ENCODE measurements around the gene FYB2.

Gene FYB2

DNA sequence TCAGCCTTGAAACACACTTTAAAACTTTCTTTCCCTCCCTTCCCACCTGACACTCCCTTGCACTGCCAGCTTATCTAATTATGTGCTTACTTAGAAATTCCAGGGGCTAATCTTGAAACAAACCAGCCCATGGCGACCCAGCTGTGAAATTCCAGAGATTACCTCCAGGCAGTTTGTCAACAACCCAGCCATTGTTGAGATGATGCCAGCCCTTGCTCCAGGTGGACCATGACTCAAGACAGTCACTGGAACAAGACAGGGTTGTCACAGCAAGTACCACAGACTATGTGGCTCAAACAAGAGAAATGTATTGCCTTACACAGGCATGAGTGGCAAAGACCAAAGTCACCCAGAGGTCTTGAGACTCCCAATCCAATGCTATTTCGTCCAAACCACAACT is 7.9 kb downstream of the FYB2 start:
- no peak for TF ChIP-seq ELF4 (IDR thresholded peaks at IDR 0.05)
- no peak for TF ChIP-seq BHLHE40 (IDR thresholded peaks at IDR 0.05; ENCODE audit: borderline replicate concordance)
- no peak for TF ChIP-seq LEF1 (IDR thresholded peaks at IDR 0.05; ENCODE audit: borderline replicate concordance)
- no peak for TF ChIP-seq CTBP1 (IDR thresholded peaks at IDR 0.05; ENCODE audit: borderline replicate concordance)
- TF ChIP-seq, protein P1, sequence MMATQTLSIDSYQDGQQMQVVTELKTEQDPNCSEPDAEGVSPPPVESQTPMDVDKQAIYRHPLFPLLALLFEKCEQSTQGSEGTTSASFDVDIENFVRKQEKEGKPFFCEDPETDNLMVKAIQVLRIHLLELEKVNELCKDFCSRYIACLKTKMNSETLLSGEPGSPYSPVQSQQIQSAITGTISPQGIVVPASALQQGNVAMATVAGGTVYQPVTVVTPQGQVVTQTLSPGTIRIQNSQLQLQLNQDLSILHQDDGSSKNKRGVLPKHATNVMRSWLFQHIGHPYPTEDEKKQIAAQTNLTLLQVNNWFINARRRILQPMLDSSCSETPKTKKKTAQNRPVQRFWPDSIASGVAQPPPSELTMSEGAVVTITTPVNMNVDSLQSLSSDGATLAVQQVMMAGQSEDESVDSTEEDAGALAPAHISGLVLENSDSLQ (IDR thresholded peaks at IDR 0.05): no peak
- no peak for TF ChIP-seq ZNF384 (IDR thresholded peaks at IDR 0.05)
- TF ChIP-seq HDGF (IDR thresholded peaks at IDR 0.05; ENCODE audit: borderline replicate concordance): no peak
- no peak for TF ChIP-seq FOXK2 (IDR thresholded peaks at IDR 0.05)
- no peak for TF ChIP-seq TARDBP (IDR thresholded peaks at IDR 0.05)
- no peak for TF ChIP-seq SP1 (IDR thresholded peaks at IDR 0.05)
- no peak for TF ChIP-seq FOXM1 (IDR thresholded peaks at IDR 0.05; ENCODE audit: borderline replicate concordance)
- no peak for TF ChIP-seq ARNT (IDR thresholded peaks at IDR 0.05)
- TF ChIP-seq L3MBTL2 (conservative IDR thresholded peaks at IDR 0.05): no peak
- ChIA-PET CTCF (interaction anchor here (0.6 kb wide), 1 partner anchor 614 kb away, joined by 3 read pairs; no protein-coding TSS in a partner anchor), POLR2A (no interaction called here)
- DNase-seq (ENCODE audit: extremely low spot score): no peak

DNA sequence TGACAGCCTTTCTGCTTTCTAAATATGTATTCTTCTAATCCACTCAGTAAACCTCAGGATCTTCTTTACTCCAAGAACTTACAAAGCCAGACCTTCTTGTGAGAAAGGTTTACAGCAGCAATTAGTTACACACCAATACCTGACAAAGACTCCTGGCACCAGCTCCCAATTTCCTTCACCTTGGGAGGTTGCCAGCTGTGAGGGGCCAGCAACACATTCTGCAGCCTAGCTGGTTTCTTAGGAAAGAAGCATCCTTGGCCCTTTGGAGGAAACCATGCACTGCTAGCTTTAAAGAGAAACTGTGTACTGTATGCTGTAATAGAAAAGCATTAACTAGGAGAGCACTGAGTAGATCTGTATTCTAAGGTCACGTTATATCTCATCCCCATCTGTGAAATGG is 10.8 kb downstream of the FYB2 start:
- CTCF ChIA-PET: no interaction called here
- DNase-seq (ENCODE audit: extremely low spot score): no peak

DNA sequence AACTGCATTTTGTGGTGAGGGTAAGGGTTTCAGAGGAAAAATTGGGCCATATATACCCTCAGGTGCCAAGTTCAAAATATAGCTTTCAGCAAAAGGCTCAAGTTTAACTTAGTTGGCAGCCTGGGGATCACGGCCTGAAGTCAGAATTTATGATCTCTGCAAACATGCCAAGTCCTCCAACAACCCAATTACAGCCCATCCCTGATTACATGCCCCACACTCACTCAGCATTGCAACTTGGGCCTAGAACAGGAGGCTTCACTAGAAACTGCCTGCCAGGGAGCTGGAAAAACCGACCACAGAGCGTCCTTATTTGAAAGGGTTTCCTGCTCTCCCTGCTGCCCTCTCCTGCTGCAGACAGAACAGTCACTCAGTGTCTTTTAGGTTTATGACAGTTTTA is 12.4 kb downstream of the FYB2 start:
- TF ChIP-seq CTBP1 (IDR thresholded peaks at IDR 0.05; ENCODE audit: borderline replicate concordance) (no peak), ZNF384 (IDR thresholded peaks at IDR 0.05) (no peak), L3MBTL2 (conservative IDR thresholded peaks at IDR 0.05) (no peak), LEF1 (IDR thresholded peaks at IDR 0.05; ENCODE audit: borderline replicate concordance) (no peak), BHLHE40 (IDR thresholded peaks at IDR 0.05; ENCODE audit: borderline replicate concordance) (no peak), SP1 (IDR thresholded peaks at IDR 0.05) (no peak), TARDBP (IDR thresholded peaks at IDR 0.05) (no peak), FOXM1 (IDR thresholded peaks at IDR 0.05; ENCODE audit: borderline replicate concordance) (no peak), HDGF (IDR thresholded peaks at IDR 0.05; ENCODE audit: borderline replicate concordance) (no peak)
- TF ChIP-seq, protein P1 (IDR thresholded peaks at IDR 0.05): no peak
- POLR2A ChIA-PET: no interaction called here
- CTCF ChIA-PET: no interaction called here
- no peak for DNase-seq (ENCODE audit: extremely low spot score)

More for the DNA sequence above, 10.8 kb downstream of the FYB2 start:
- TF ChIP-seq L3MBTL2 (conservative IDR thresholded peaks at IDR 0.05) (no peak), SP1 (IDR thresholded peaks at IDR 0.05) (no peak), SUZ12 (IDR thresholded peaks at IDR 0.05) (no peak), TARDBP (IDR thresholded peaks at IDR 0.05) (no peak), HDGF (IDR thresholded peaks at IDR 0.05; ENCODE audit: borderline replicate concordance) (no peak)
- POLR2A ChIA-PET: no interaction called here

DNA sequence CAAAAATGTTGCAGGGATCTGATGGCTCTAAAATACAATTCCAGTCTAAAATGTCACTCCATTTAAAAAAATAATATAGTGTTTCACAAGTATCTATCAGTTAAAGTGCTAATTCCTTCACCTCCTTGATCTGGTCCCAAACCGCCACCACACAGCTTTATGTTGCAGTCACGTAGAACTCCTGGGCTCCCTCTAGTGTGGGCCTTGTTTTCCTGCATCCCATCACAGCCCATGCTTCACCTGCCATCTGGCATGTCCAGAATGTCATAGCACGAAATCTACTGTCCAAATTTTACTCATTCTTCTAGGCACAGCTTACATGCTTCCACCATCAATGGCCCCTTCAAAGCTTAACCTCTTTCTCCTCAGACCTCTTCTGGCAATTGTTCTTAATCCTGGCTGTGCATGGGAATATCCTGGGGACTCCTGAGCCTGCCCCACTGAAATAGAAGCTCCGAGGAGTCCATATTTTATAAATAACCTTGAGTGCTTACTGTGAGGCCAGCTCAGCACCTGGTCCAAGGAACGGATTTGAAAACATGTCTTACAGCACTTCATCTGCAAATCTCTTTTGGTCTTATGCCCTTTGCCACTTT is 15.5 kb downstream of the FYB2 start:
- CTCF ChIA-PET: interaction anchor here (0.5 to 1.7 kb wide), 6 partner anchors 10 to 1519 kb away, joined by 3 to 8 read pairs (median 4); no protein-coding TSS in a partner anchor
- peak; percentile 79 for DNase-seq (ENCODE audit: extremely low spot score)
- POLR2A ChIA-PET: interaction anchor here (1.0 kb wide), 1 partner anchor 81 kb away, joined by 3 read pairs; no protein-coding TSS in a partner anchor
- TF ChIP-seq, protein P1 (IDR thresholded peaks at IDR 0.05): no peak
- TF ChIP-seq FOXA1 (IDR thresholded peaks at IDR 0.05) (no peak), L3MBTL2 (conservative IDR thresholded peaks at IDR 0.05) (no peak), ARNT (IDR thresholded peaks at IDR 0.05) (no peak), CTBP1 (IDR thresholded peaks at IDR 0.05; ENCODE audit: borderline replicate concordance) (no peak), SUZ12 (IDR thresholded peaks at IDR 0.05) (no peak), FOXK2 (IDR thresholded peaks at IDR 0.05) (no peak), LEF1 (IDR thresholded peaks at IDR 0.05; ENCODE audit: borderline replicate concordance) (no peak), SP1 (IDR thresholded peaks at IDR 0.05) (no peak), FOXM1 (IDR thresholded peaks at IDR 0.05; ENCODE audit: borderline replicate concordance) (no peak), ZNF384 (IDR thresholded peaks at IDR 0.05) (no peak), NFRKB (IDR thresholded peaks at IDR 0.05) (no peak), TARDBP (IDR thresholded peaks at IDR 0.05) (no peak), HDGF (IDR thresholded peaks at IDR 0.05; ENCODE audit: borderline replicate concordance) (no peak), BHLHE40 (IDR thresholded peaks at IDR 0.05; ENCODE audit: borderline replicate concordance) (no peak), ELF4 (IDR thresholded peaks at IDR 0.05) (no peak)

DNA sequence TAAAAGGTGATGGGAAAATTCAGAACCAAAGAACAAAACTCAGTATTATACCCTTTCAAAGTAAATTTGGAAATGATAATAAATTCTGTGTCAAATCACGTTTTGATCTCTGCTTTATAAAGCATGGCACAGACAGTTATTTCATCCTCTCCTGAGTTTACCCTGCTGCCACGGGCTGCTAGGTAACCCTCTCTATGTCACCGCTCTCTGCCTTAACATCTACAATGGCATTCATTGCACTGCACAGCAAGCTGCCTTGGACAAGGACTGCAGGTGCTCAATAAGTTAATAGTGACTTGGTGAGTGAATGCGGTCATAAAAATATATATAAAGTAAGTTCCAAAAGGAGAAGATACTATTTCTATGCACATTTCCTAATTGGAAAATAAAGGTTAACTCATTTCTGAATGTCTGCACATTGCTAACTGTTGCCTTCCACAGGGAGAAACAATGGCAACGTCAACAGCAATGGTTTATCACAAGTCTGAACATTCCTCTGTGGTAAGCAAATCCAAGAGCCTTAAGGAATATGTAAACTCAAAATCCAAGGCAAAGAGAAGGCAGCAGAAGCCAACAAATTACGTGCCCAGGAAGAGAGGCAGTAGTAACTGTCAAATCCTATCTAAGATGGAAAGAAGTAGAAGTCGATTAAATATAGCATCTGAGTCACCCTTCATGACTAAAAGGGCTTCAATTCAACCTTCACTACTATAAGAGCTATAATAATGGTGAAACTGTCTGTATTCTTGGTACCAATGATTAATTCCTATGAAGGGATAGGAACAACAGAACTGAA is 19.4 kb downstream of the FYB2 start:
- TF ChIP-seq NFRKB (IDR thresholded peaks at IDR 0.05) (no peak), FOXM1 (IDR thresholded peaks at IDR 0.05; ENCODE audit: borderline replicate concordance) (no peak), ZNF384 (IDR thresholded peaks at IDR 0.05) (no peak), FOXK2 (IDR thresholded peaks at IDR 0.05) (no peak), HDGF (IDR thresholded peaks at IDR 0.05; ENCODE audit: borderline replicate concordance) (no peak), TARDBP (IDR thresholded peaks at IDR 0.05) (no peak), SP1 (IDR thresholded peaks at IDR 0.05) (no peak), L3MBTL2 (conservative IDR thresholded peaks at IDR 0.05) (no peak), CTBP1 (IDR thresholded peaks at IDR 0.05; ENCODE audit: borderline replicate concordance) (no peak)
- CTCF ChIA-PET: interaction anchor here (0.7 kb wide), 1 partner anchor 9 kb away, joined by 3 read pairs; no protein-coding TSS in a partner anchor
- DNase-seq (ENCODE audit: extremely low spot score): no peak
- POLR2A ChIA-PET: no interaction called here
